Stimulated activated CD4-positive, alpha-beta T cell treated with anti-CD3 and anti-CD28 coated beads, Interleukin-1b, Interleukin-23, amount 100 ng/mL, for 24 hours (primary cell): ENCODE measurements around the gene PDGFA.

Experiments used
- DNase-seq, 4 experiments: peaks; one replicate each; pipeline ENCODE4 v3.0.0-alpha.2; 2020; ENCODE audit warnings: low read depth in 4 of 4, low spot score in 1 of 4

The PDGFA gene

DNA sequence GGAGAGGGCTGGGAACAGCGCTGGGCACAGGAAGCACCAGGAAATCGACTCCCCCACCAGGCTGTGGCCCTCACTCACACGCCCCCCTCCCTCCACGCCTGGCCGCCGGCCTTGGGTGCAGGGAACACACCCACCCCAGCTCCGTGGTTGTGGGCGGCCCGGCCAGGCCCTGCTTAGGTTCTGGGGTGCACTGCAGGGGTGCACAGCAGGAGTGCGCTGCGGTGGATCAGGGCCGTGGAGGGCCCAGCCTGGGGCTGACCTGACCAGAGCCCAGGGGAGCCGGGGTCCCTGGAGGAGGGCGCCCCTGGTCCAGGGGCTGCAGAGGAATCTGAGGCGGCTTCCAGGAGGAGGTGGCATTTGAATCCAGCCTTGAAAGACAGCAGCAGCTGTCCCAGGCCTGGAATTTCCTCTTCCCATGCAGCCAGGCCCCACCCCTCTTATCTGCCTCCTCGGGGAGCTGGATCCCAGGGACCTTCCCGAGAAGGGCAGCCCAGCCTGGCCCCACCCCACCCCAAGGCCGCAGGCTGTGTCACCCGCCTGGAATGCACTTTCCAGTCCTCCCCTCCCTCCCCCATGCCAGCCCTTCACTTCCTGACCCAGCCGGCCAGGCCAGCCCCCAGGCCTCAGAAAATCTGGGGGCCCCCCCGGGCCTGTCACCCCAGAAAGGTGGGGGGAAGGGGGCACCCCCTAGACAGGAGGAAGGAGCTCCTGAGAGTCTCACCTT is 18.4 kb upstream of the PDGFA start:
- no peak for DNase-seq

DNA sequence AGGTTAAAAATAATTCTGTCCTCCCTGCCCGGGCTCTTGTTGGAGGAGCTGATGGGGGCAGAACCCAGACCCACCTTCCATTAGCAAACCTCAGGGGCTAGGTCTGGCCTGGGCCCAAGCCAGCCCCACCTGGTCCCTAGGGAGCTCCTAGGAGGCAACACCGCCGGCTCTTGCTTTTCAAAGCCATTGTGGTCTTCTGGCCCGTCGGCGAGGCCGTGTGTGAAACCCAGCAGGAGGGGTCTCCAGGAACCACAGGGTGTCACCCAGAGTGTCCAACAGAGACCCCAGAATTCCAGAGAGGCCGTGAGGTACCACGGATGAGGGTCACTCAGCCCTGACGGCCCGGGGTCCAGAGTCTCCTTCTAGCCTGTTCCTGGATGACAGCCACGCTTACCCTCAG is 16.6 kb upstream of the PDGFA start:
- DNase-seq, result no peak

GRCh38 chr7:534959-535358 is 15.3 kb upstream of the PDGFA start:
- DNase-seq, result no peak

DNA sequence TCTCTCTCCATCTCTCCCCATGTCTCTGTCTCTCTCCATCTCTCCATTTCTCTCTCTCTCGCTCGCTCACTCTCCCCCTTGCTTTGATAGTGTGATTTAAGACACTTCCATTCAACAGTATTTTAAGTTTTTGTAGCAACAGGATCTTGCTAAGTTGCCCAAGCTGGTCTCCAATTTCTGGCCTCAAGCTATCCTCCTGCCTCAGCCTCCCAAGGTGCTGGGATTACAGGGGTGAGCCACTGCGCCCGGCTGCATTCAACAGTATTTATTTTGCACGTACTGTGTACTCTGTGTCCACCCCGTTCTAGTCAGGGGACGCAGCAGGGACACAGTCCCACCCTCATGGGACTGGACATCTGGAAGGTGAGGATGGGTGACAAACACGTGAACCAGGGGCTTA is 14.4 kb upstream of the PDGFA start:
- no peak for DNase-seq

DNA sequence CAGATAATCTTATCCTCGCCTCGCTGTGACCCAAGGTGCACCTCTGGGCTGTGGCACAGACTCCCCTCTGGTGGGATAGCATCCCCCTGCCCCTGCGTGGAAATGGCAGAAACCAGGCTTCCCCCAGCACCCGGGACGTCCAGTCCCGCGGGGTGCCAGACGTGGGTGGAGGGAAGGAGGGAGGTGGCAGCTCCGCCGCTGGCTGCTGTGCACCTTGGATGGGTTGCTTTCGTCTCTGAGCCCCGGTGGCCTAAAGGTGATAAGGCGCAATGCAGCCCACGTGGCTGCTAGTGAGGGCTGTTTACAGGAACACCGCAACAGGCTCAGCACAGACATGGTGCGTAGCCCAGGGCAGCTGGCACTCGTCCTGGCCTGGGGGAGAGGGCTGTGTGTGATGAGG is 13.6 kb upstream of the PDGFA start:
- no peak for DNase-seq

GRCh38 chr7:532379-533143 is 12.9 kb upstream of the PDGFA start:
- DNase-seq, result no peak

DNA sequence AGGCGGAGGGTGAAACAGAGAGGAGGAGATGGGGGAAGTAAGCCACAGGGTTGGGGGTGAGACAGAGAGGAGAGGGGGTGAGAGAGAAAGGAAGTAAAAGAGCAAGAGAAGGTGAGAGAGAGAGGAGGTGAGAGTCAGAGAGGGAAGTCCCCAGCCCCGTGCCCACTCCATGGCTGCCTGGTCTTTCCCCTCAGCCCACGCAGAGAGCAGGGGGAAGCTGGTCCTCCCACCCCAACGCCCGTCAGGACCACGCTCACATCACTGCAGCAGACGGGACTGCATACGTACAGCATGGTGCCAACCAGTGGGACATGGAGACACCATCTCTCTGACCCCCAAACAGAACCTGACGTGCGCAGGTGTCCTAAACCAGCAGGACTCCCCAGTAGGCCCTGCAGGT is 12.1 kb upstream of the PDGFA start:
- no peak for DNase-seq

GRCh38 chr7:528451-528850 is 8.8 kb upstream of the PDGFA start:
- DNase-seq, result no peak

DNA sequence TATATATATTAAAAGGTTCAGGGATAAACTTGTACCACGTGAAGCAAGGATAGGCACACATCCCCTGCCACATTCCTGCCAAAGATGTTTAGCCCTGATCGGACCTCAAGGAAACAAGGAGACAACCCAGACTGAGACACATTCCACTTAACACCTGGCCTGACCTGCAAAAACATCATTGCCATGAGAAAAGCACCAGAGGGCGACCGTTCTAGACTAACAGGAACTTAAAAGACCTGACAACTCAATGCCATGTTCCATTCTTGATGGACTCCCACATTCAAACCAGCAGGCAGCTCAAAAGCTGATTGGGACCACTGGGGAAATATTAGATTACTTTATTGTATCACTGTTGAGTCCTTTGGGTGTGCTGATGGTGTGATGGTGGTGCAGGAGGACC is 8.1 kb upstream of the PDGFA start:
- DNase-seq, result no peak

GRCh38 chr7:526460-527034 is 6.9 kb upstream of the PDGFA start:
- DNase-seq, result no peak

DNA sequence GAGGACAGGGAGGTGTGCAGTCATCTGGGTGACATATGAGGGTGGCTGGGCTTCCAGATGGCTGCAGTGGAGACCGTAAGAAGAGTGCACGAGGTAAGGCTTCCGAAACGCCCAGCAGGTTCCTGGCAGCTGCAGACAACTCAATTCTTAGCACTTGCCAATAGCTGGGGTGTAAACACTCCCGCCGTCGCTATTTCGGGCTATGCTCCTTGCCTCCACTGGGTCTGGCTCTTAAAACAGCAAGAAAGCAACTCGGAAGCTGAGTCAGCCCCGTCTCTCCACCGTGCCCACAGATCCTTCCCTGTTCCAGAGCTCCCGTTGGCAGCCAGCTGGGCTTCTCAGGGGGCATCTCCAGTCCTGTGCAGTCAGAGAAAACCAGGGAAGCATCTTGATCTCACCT is 6.1 kb upstream of the PDGFA start:
- no peak for DNase-seq

DNA sequence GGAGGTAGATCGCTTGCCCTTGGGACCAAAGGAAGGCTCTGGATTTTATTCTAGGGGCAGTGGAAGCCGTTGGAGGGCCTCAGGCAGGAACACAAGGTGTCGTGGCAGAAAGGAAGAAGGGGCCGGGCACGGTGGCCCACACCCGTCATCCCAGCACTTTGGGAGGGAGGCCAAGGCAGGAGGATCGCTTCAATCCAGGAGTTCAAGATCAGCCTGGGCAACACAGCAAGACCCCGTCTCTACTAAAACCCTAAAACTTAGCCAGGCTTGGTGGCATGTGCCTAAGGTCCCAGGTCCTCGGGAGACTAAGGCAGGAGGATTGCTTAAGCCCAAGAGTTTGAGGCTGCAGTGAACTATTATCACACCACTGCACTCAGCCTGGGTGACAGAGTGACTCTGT is 5.2 kb upstream of the PDGFA start:
- DNase-seq, result no peak

- no peak for DNase-seq
Observed at GRCh38 chr7:523347-524336, 4.0 kb upstream of the PDGFA start.

- DNase-seq, result no peak
Observed at GRCh38 chr7:522951-523314, 3.3 kb upstream of the PDGFA start.

DNA sequence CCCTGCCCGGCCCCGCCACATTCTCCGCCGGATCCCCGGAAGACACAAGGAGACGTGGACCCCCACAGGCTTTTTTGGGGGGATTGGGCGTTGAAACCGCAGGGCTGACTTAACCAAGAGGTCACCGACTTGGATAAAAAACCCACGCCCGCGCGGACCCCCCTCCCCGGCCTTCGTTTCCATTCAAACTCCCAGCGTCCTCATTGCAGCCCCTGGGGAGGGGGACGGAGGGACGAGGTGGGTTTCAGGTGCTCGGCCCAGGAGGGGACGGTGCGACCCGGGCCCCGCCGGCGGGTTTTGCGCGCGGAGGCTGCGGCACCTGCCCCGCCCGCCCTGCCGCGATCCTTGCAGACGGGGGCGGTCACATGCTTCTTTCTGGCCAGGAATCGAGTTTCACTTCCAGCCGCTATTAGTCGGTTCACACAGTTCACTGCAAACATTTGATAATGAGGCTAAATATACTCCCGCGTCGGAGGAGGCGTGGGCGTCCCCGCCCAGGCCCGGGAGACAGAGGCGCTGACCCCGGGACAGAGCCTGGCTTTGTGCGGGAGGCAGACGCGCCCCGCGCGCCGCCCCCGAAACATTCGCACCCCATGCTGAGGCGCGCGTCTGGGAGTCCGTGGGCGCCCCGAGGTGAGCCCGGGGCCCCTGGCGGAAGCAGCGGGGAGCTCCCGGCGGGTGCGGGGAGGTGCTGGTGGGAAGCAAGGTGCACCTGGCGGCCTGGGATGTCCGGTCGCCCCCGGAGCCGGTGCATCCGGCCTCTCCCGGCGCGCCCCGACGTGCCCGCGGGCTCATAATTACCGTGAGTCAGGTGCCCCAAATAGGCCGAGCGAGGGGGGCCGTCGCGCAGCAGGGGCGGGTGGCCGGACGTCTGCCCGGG is 2.7 kb upstream of the PDGFA start:
- DNase-seq, result no peak

DNA sequence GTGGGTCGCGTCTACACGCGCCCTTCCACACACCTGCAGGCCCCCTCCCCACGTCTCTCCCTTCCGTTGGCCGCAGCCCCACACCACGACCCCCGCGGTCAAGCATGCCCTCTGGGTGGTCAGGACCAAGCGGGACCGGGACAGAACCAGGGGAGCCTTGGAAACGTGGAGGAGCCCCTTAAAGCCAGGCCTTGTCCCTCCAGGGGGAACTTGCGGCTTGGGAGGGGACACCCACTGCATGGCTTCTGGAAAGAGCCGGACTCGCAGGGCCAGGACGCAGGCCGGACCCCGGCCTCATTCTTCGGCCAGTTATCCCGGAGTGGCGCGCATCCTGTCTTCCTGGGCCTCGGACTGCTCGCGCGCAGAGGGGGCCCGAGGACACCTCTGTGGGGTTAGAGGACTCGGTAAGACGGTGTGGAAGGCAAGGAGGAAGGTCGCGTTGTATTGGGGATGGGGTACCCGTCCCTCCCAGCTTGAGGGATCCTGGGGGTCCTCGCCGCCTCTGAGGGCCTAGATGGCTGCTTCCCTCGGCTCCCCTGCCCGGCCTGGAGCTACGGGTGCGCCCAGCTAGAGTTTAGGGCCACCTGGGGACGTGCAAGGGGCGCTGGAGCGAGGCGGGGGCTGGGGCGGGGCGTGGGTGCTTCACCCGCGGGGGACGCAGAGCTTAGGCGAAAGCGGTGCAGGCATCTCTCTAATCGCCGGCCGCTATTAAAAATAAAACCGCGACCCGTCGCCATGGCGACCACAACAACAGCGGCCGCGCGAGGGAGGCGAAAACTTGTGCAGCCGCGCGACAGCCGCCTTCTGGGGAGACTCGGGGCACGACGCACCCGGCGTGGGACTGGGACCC is 1.8 kb upstream of the PDGFA start:
- no peak for DNase-seq

GRCh38 chr7:520503-521161 is 986 bp upstream of the PDGFA start:
- DNase-seq, result no peak

DNA sequence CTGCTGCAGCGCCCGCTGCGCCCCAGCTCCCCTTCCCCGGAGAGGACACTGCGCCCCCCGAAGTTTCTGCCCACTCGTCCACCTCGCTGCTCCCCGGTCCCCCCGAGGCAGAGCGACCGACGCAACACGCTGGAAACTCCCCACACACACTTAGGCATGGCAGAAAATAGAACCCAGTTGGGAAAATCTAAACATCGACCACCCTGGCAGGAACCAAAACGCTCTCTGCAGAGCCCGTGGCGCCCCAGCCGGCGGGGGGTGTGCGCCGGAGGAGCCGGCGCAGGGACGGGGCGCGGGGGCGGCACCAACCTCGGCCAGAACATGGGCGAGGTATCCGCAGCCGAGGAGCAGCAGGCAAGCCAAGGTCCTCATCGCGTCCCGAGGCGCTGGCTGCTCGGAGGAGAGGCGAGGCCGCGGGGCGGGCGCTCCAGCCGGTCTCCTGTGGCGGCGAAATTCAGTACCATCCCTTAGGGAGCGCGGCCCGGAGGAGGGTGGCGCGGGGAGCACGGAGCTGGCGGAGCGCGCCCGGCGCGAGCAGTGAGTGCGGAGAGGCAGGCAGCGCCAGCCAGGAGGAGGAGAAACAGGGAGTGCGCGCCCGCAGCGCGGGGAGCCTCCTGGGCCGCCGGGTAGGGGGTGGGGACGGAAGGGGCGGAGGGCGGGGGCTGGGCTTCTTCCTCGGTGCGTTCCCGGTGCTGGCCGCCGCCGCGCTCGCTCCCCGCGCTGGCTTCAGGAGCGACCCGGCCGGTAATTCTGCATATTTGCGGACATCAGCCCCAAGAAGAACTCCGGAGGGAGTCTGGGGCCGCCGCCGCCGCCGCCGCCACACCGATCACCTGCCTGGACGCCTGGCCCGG is 789 bp downstream of the PDGFA start:
- peak in 3 of 4 experiments; percentile 30 to 51 (median 34) for DNase-seq
